PC-3 (cell line): ENCODE data around the gene YJU2. TPM values are rescaled to one million over a fixed set of nuclear protein-coding genes. Genes with fewer than 3 reads are reported as not detected.

ENCODE experiments used
- ATAC-seq: fragments of 200-7000 bp; cut with Tn5 transposase; 2 replicates; pipeline ENCODE4 v1.9.1; 2020; ENCODE audit warnings: mild to moderate bottlenecking, moderate library complexity
- BruUV-seq: library from RNA; stranded (reverse); fragments of 400-500 nt; replicated peaks from 2 replicates; lab custom pipeline; 2021; lab: Mats Ljungman, UMichigan
- CTCF ChIA-PET: fragments of 300-600 bp; sonication (Branson Sonifier 250); formaldehyde crosslinking; loops from one replicate; lab custom pipeline; 2022; ENCODE audit warnings: antibody characterized with exemption; lab: Charles Lee
- POLR2A ChIA-PET: fragments of 300-600 bp; sonication (Branson Sonifier 250); formaldehyde crosslinking; loops from one replicate; lab custom pipeline; 2022; ENCODE audit warnings: antibody characterized with exemption; ENCODE audit not compliant: unreplicated experiment; lab: Charles Lee
- DNase-seq: peaks from one replicate; pipeline ENCODE4 v3.0.0-alpha.2; 2015
- H2AFZ ChIP-seq: fragments of 300-600 bp; sonication (generic); 2 replicates; pipeline ENCODE4 v1.6.0; 2016; ENCODE audit warnings: antibody characterized with exemption, low read length
- H3F3A ChIP-seq: fragments of 300-600 bp; sonication (generic); one replicate; pipeline ENCODE4 v1.6.0; 2017; ENCODE audit warnings: antibody characterized with exemption, low read length, control low read depth, mild to moderate bottlenecking; ENCODE audit not compliant: unreplicated experiment
- H3K27ac ChIP-seq: fragments of 300-600 bp; sonication (generic); 2 replicates; pipeline ENCODE4 v1.5.1; 2016; ENCODE audit warnings: mild to moderate bottlenecking, low read length
- H3K27me3 ChIP-seq: fragments of 300-600 bp; sonication (generic); 2 replicates; pipeline ENCODE4 v1.6.1; 2016; ENCODE audit warnings: low read length, mixed read lengths
- H3K36me3 ChIP-seq: fragments of 300-600 bp; sonication (generic); 2 replicates; pipeline ENCODE4 v1.6.1; 2016; ENCODE audit warnings: low read depth, mixed run types, low read length, mixed read lengths
- H3K4me1 ChIP-seq: fragments of 300-600 bp; sonication (generic); 2 replicates; pipeline ENCODE4 v1.5.1; 2016; ENCODE audit warnings: low read length; ENCODE audit not compliant: insufficient read depth
- H3K4me2 ChIP-seq: fragments of 300-600 bp; sonication (generic); 2 replicates; pipeline ENCODE4 v1.6.0; 2016; ENCODE audit warnings: low read length
- H3K4me3 ChIP-seq: fragments of 300-600 bp; sonication (generic); 2 replicates; pipeline ENCODE4 v1.5.1; 2016; ENCODE audit warnings: mild to moderate bottlenecking, low read length, mixed read lengths
- H3K79me2 ChIP-seq: fragments of 300-600 bp; sonication (generic); 2 replicates; pipeline ENCODE4 v1.6.1; 2017; ENCODE audit warnings: low read length, mixed read lengths
- H3K9ac ChIP-seq: fragments of 300-600 bp; sonication (generic); 2 replicates; pipeline ENCODE4 v1.6.0; 2016; ENCODE audit warnings: mild to moderate bottlenecking, low read length
- H3K9me2 ChIP-seq: fragments of 300-600 bp; sonication (generic); replicated peaks from 2 replicates; pipeline ENCODE4 v1.6.1; 2016; ENCODE audit warnings: mixed run types, low read length, mixed read lengths
- H3K9me3 ChIP-seq: fragments of 300-600 bp; sonication (generic); 2 replicates; pipeline ENCODE4 v1.6.1; 2016; ENCODE audit warnings: low read length, mixed read lengths
- H4K20me1 ChIP-seq: fragments of 300-600 bp; sonication (generic); 2 replicates; pipeline ENCODE4 v1.6.1; 2016; ENCODE audit warnings: low read length, mixed read lengths
- CTCF ChIP-seq: fragments of 300-600 bp; sonication (generic); conservative IDR thresholded peaks from 2 replicates; pipeline ENCODE4 v1.5.1; 2017; ENCODE audit warnings: antibody characterized with exemption, low read depth, mild to moderate bottlenecking, low read length
- EZH2 ChIP-seq: fragments of 300-600 bp; sonication (generic); IDR thresholded peaks from one replicate; pipeline ENCODE4 v1.6.1; 2017; ENCODE audit warnings: antibody characterized with exemption, mild to moderate bottlenecking, low read length; ENCODE audit not compliant: unreplicated experiment
- EZH2phosphoT487 ChIP-seq: fragments of 300-600 bp; sonication (generic); IDR thresholded peaks from 2 replicates; pipeline ENCODE4 v1.6.1; 2018; ENCODE audit warnings: mild to moderate bottlenecking, antibody characterized with exemption, low read length, borderline replicate concordance
- intact Hi-C: fragments of 100-400 bp; cut with micrococcal nuclease; formaldehyde crosslinking; loops from 2 replicates; pipeline ENCODE4 v1.9.0; 2023
- total RNA-seq: library from RNA; depleted of rRNA; stranded (reverse); fragments of >200 nt; gene quantifications from 2 replicates; pipeline ENCODE4 v1.2.3, GENCODE V29; 2014

YJU2 gene
- total RNA-seq, 1 experiment from 2014 or later = 33.1 TPM

GRCh38 chr19:4220188-4220587 is 26.7 kb upstream of the YJU2 start:
- no TSS peak for BruUV-seq
- POLR2A ChIA-PET = no interaction called here

GRCh38 chr19:4224470-4224869 is 22.4 kb upstream of the YJU2 start:
- Histone ChIP-seq H3K4me1 (peaks cover 6% of the 10 kb centered on the region; the same call in 1 of the 2 replicates), H3K4me3 (no peak overlapping the region), H3F3A (no peaks in the 10 kb centered on the region), H3K27ac (no peak overlapping the region), H3K79me2 (no peaks in the 10 kb centered on the region), H3K9ac (no peak overlapping the region), H2AFZ (no peak overlapping the region), H3K9me3 (no peaks in the 10 kb centered on the region), H3K36me3 (no peaks in the 10 kb centered on the region), H3K27me3 (0 out of 2 replicates have a peak, but pooled peaks cover 7% of the 10 kb centered on the region), H4K20me1 (no peaks in the 10 kb centered on the region), H3K9me2 (no peaks in the 10 kb centered on the region), H3K4me2 (no peak overlapping the region)
- ChIA-PET CTCF (no interaction called here), POLR2A (no interaction called here)
- DNase-seq = no peak
- no peak for TF ChIP-seq EZH2
- TF ChIP-seq EZH2phosphoT487 = no peak
- TF ChIP-seq CTCF = no peak
- ATAC-seq = no peak
- BruUV-seq = no TSS peak
- intact Hi-C loops = no loop called here

More at GRCh38 chr19:4220188-4220587, 26.7 kb upstream of the YJU2 start:
- no peaks in the 10 kb centered on the region for H3K27me3 ChIP-seq
- no peaks in the 10 kb centered on the region for H3K9me3 ChIP-seq
- H4K20me1 ChIP-seq = no peaks in the 10 kb centered on the region
- DNase-seq (no peak), ATAC-seq (no peak)
- CTCF ChIA-PET = no interaction called here
- no peak overlapping the region for H3K4me3 ChIP-seq
- H3K9ac ChIP-seq = no peak overlapping the region
- intact Hi-C loops = no loop called here
- no peaks in the 10 kb centered on the region for H3K79me2 ChIP-seq
- H3K4me1 ChIP-seq = no peaks in the 10 kb centered on the region
- TF ChIP-seq CTCF (no peak), EZH2phosphoT487 (no peak), EZH2 (no peak)
- H3K36me3 ChIP-seq = no peaks in the 10 kb centered on the region
- no peak overlapping the region for H3K4me2 ChIP-seq
- no peak overlapping the region for H2AFZ ChIP-seq
- no peaks in the 10 kb centered on the region for H3F3A ChIP-seq
- no peak overlapping the region for H3K27ac ChIP-seq
- no peaks in the 10 kb centered on the region for H3K9me2 ChIP-seq

GRCh38 chr19:4225885-4226284 is 21.0 kb upstream of the YJU2 start:
- ChIA-PET CTCF (no interaction called here), POLR2A (no interaction called here)
- Histone ChIP-seq H4K20me1 (no peaks in the 10 kb centered on the region), H3K4me2 (no peak overlapping the region), H3K27ac (no peak overlapping the region), H3K4me1 (peaks cover 7% of the 10 kb centered on the region; the same call in 1 of the 2 replicates), H3K36me3 (no peaks in the 10 kb centered on the region), H3K9me3 (no peaks in the 10 kb centered on the region), H3F3A (no peaks in the 10 kb centered on the region), H3K9ac (no peak overlapping the region), H3K79me2 (no peaks in the 10 kb centered on the region), H2AFZ (no peak overlapping the region), H3K27me3 (0 out of 2 replicates have a peak, but pooled peaks cover 7% of the 10 kb centered on the region), H3K9me2 (no peaks in the 10 kb centered on the region), H3K4me3 (no peak overlapping the region)
- DNase-seq = no peak
- no peak for TF ChIP-seq CTCF
- TF ChIP-seq EZH2 = no peak
- no peak for TF ChIP-seq EZH2phosphoT487
- no peak for ATAC-seq
- intact Hi-C loops = no loop called here
- no TSS peak for BruUV-seq
